Renal cortex interstitium (tissue), 11 donors: Measurements from ENCODE around the gene RRBP1. TPM values are rescaled to one million over a fixed set of nuclear protein-coding genes. Genes with fewer than 3 reads are reported as not detected.

Experiments used
- DNase-seq, 11 donors: peaks; one replicate each; pipeline ENCODE4 v3.0.0-alpha.2; 2013; ENCODE audit warnings: low read depth in 9 of 11, low spot score in 4 of 11; ENCODE audit errors: extremely low read depth in 1 of 11
- polyA plus RNA-seq, 3 donors: library from polyadenylated mRNA; unstranded; fragments of 120-200 nt; gene quantifications; one replicate each; pipeline ENCODE4 v1.2.1, GENCODE V29; 2013; ENCODE audit not compliant: insufficient read length in 3 of 3

The RRBP1 gene
- polyA plus RNA-seq, 3 donors = 109 to 149 (median 118) TPM

- DNase-seq = no peak
Measured at GRCh38 chr20:17579369-17580039, 102.5 kb downstream of the RRBP1 start.

- DNase-seq = no peak
Measured at GRCh38 chr20:17576215-17576614, 105.8 kb downstream of the RRBP1 start.

DNA sequence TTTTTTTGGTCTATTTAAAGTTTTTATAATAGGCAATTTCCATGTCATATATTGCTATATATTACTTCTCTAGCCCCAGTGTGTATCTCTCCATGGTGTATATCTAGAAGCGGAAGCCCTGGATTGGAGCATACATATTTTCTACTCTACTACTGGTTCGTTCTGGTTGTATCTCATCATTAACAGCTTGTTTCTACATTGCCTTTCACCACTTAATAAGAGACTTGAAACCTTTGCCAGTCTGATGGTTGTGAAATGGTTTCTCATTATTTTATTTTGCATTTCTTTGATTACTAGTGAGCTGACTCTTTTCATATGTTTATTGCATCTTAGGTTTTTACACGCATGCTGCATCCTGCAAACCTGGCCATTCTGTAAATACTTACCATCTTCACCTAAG lies 108.6 kb downstream of the RRBP1 start:
- DNase-seq = no peak

DNA sequence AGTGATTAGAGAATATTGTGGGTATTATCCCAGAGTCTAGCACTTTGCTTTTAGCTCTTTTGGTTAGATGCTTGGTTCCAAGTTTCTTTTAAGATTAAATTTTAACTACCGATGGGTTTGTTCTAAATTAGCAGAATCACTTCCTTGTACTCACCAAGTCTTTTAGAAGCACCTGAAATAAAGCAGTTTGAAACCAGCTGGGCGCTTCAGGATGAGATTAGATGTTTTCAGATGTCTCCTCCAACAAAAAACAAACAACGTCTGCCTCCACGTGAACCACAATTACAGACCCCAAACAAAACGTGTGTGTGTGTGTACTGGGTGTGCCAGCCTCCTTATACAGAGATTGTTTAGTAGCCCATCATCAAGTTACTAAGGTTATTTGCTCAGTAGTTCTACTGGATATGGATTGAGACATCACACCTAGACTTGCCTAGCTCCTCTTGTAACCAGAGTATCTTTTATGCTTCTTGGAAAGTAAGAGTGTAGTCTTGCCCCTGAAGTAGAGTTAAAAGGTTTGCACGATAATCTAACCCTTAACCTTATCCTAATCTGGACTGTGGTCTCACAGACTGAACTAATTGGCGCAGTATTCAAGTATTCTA lies 109.9 kb downstream of the RRBP1 start:
- DNase-seq = no peak

DNA sequence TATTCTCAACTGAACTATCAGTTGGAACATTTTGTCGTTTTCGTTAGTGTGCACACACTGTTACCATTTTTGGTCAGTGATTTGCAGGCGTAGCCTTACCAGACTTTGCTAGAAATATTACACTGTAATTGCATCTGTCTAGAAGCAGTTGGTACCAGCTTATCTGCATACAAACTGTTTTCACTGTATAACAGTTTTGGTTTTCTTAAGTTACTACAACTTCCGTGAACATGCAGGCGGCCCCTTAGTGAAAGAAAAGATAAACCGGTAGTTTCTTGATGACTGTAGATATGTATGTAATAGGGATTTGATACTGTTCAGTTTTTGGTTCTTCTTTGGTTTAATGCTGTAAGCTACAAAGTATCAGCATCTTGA lies 110.9 kb downstream of the RRBP1 start:
- DNase-seq = no peak

DNA sequence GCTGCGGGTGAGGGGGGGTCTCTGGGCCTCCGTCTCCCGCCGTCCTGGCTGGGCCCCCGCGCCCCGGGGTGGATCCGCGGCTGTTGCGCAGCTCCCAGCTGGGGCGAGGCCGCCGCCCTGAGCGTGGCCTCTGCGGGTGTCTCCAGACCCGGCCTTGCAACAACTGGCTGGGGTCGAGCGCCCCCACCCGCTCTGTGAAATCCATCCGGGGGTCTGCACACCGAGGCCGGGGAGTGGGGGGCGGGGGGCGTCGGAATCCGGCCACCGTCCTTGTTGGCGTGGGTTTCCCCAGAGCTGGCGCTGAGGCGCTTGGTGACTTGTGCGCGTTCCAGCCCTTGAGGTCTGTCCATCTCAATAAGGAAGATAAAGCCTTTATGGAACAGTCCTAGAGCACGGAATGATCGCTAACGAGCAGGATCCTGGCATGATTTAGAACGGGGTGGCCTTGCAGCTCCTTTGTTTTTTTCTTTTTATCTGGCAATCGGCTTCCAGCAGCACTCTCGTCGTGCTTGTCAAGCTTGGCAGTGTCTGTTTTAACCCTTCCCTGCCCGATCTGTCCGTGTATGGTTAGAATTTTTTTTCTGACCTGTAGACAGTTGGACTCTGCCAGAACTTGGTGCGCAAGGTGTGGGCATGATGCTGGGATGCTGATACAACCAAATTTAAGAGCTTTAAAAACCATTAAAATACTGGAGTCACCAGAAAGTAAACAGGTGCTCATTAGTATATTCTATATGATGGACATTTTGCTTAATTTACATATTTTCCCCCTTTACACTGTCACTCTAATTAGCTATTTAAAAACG lies 111.5 kb downstream of the RRBP1 start:
- peak in 5 of 11 donors; percentile 49 to 56 (median 54) for DNase-seq

- peak; percentile 78 to 93 (median 89) for DNase-seq
Measured at GRCh38 chr20:17569616-17570346, 112.3 kb downstream of the RRBP1 start, which contains the start of gene DSTN. Gene DSTN, plus strand, starts transcription at chr20:17570075. Its CDS starts 134 bp downstream, at chr20:17570209.

GRCh38 chr20:17568972-17569521 lies 113.0 kb downstream of the RRBP1 start:
- peak in 8 of 11 donors; percentile 51 to 73 (median 65) for DNase-seq

DNA sequence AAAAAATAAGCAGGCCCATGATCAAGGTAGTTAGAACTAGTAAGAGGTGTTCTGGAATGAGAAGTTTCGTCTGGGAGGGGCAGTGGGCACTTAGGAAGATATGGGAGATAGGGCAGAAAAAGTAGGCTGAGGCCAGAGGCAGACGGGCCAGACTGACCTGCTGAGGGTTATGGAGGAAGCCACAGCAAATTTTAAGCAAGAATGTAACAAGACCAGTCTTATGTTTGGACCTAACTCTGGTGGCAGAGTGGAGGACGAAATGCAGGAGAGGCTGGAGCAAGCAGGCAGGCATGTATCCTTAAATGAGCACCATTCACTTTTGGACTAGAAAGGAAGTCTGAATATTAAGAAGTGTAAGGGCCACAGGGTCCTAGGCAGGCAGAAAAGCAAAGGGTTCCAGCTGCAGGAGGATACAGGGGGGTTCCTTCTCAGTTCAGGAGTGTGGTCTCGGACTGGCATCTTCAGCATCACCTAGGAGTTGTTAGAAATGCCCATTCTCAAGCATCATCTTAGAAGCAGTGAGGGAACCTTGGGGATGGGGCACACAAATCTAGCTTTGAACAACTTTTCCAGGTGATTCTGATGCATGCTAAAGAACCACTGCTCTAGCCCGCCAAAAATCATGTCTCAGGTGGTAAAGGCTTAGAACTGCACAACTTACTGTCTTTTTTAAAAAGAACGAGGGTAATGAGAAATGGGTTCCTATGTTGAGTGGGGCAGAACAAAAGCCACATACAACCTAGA lies 113.8 kb downstream of the RRBP1 start:
- no peak for DNase-seq

DNA sequence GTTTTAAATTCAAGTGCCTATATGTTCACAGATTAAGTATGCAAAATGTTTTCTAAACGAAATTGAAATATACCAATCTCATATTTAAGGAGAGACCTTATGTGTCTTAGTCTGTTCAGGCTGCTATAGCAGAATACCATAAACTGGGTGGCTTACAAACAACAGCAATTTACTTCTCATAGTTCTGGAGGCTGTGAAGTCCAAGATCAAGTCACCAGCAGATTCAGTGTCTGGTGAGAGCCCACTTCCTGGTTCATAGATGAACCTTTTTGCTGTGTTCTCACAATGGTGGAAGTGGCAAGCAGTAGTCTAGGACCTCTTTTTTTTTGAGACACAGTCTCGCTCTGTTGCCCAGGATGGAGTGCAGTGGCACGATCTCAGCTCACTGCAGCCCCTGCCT lies 115.7 kb downstream of the RRBP1 start:
- no peak for DNase-seq

GRCh38 chr20:17565169-17565845 lies 116.7 kb downstream of the RRBP1 start:
- DNase-seq = no peak

Other genes starting within 250 kb of the RRBP1 start
- 1 to 10 TPM; 3.3 to 4.4 (median 3.3) TPM for gene BFSP1, start 150.9 kb downstream of the RRBP1 start, polyA plus RNA-seq
- 100 to 1,000 TPM; 349 to 388 (median 373) TPM for gene DSTN, start 112.2 kb downstream of the RRBP1 start, polyA plus RNA-seq
- not detected for gene BANF2, start 17.7 kb upstream of the RRBP1 start, polyA plus RNA-seq